EL (cell line): ENCODE results near the gene GLIS2.
"Not testable (repeated sequence)": the region's sequence is repeated elsewhere in the genome, so short reads cannot be mapped to it uniquely, and the experiment has no call there.

Experiments used
- DNase-seq: peaks from one replicate; pipeline ENCODE4 v3.0.0-alpha.2; 2016

The GLIS2 gene

GRCh38 chr16:4337540-4338088 is 21.7 kb downstream of the GLIS2 start:
- DNase-seq = no peak

DNA sequence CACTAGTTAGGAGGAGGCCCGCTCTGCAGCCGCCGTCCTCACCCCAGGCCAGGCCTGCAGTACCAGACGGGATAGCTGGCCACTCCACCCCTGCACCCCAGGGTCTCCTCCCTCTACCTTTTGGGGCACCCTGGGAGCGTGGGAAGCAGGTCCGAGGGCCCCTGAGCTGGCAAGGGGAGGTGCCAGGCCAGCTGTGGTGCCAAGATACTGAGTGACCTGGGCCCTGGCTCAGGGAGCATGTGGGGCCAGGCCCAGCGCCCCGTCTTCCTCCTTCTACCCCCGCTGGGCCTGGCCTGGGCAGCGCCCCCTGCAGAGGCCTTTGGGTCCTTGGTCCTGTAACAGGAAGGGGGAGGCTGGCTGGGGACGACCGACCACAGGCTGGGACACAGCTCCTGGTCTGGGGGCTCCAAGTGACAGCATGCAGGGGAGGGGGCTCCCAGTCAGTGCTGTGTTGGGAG is 22.3 kb downstream of the GLIS2 start:
- DNase-seq = no peak

DNA sequence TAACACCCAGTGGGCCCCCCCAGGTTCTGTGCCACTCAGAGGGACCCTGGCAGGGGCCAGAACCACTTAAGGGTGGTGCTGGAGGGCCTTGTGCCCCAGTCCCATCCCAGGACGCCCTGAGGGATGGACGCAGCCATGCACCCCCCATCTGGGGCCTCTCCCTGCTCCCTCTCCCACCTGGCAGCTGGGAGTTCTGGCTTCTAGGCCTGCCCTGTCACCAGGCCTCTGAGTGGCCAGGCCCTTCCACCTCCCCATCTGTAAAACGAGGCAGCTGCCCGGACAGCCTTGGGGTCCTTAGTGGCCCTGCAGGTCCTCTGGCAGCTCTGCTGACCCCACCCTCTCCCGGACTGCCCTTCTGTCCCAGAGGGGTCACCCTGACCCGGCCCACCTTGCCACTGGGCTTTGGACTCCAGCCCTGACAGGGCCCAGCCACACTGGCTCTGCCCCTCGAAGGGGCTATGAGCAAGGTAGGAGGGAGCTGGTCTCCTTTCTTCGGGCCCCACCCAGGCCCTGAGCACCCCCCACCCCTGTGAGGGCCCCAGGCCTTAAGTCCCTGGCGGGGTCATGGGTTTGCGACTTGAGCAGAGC is 22.9 kb downstream of the GLIS2 start:
- DNase-seq = no peak

- no peak for DNase-seq
These were observed 23.6 kb downstream of the GLIS2 start for GRCh38 chr16:4339455-4339854.

DNA sequence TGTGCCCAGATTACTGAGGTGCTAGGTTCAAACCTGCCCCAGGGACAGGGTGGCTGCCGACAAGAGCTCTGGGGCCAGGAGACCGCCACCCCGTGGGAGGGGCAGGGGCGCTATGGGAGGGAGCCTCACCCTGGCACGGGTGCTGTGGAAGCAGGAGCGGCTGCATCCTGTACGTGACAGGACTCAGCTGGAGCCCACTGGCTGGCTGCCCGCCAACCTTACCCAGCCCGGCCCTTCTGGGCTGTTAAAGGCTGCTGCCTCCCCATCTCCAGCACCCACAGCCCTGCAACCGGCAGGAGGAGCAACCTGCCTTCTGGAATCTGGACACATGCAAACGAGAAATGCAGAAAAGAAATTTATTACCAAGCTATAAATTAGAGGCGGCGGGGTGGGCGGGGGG is 24.0 kb downstream of the GLIS2 start:
- DNase-seq = no peak

GRCh38 chr16:4340443-4340842 is 24.6 kb downstream of the GLIS2 start:
- DNase-seq = no peak

- no peak for DNase-seq
These were observed 25.4 kb downstream of the GLIS2 start for GRCh38 chr16:4341250-4341649.

GRCh38 chr16:4342866-4343744 is 27.2 kb downstream of the GLIS2 start:
- no peak for DNase-seq

- DNase-seq = not testable (repeated sequence)
These were observed 28.6 kb downstream of the GLIS2 start for GRCh38 chr16:4344300-4344982.

DNA sequence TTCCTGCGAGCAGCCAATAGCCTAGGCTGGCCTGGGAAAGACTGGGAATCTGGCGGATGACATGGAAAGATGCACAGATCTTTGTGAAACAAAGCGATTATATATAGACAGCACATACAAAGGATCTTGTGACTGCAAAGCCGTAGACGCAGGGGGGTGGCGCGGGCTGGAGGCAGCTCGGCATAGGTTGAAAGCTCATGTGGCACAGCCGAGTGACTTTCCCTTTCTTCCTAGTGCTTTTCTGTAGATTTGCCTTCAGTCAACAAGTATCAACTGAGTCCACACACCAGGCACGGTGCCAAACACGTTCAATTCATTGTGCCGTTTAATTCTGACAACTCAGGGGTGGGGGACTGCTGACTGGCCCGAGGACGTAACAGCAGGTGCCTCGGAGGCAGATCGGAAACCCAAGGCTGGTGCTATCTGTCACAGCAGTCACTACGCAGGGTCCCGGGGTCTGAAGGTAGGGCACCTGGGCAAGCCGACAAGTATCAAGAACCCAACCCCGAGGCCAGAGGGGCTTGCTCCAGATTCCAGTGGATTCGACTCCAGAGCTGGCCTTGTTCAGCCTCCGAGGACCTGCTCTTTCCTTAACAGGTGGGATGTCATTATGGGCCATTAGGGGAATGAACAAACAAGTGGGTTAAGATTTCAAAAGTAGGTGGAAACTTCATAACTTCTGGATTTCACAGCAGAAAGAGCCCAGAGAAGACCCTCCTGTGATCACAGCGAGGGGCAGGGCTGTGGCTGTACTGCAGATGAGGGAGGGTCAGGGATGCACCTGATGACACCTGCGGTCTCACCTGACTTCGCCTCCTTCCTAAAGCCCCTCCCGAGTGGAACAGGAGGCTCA is 29.3 kb downstream of the GLIS2 start:
- DNase-seq = no peak

- DNase-seq = no peak
These were observed 30.2 kb downstream of the GLIS2 start for GRCh38 chr16:4345836-4346781.

DNA sequence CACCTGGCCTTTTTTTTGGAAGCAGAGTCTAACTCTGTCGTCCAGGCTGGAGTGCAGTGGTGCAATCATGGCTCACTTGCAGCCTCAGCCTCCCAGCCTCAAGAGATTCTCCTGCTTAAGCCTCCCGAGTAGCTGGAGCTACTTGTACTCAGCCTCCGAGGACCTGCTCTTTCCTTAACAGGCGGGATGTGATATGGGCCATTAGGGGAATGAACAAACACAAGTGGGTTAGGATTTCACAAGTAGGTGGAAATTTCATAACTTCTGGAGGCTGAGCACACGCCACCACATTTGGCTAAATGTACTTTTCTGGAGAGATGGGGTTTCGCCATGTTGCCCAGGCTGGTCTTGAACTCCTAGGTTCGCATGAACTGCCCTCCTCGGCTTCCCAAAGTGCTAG is 31.1 kb downstream of the GLIS2 start:
- DNase-seq = no peak

- no peak for DNase-seq
These were observed 32.1 kb downstream of the GLIS2 start for GRCh38 chr16:4347765-4348509.

DNA sequence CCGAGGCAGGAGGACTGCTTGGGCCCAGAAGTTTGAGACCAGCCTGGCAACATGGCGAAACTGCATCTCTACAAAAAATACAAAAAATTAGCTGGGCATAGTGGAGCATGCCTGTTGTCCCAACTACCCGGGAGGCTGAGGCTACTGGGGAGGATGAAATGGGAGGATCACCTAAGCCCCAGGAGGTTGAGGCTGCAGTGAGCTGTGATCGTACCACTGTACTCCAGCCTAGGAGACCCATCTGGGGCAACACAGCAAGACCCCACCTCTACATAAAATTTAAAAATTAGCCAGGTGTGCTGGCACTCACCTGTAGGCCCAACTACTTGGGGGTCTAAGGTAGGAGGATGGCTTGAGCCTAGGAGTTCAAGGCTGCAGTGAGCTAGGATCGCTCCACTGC is 33.5 kb downstream of the GLIS2 start:
- DNase-seq = no peak

GRCh38 chr16:4350365-4350786 is 34.5 kb downstream of the GLIS2 start:
- DNase-seq = no peak

DNA sequence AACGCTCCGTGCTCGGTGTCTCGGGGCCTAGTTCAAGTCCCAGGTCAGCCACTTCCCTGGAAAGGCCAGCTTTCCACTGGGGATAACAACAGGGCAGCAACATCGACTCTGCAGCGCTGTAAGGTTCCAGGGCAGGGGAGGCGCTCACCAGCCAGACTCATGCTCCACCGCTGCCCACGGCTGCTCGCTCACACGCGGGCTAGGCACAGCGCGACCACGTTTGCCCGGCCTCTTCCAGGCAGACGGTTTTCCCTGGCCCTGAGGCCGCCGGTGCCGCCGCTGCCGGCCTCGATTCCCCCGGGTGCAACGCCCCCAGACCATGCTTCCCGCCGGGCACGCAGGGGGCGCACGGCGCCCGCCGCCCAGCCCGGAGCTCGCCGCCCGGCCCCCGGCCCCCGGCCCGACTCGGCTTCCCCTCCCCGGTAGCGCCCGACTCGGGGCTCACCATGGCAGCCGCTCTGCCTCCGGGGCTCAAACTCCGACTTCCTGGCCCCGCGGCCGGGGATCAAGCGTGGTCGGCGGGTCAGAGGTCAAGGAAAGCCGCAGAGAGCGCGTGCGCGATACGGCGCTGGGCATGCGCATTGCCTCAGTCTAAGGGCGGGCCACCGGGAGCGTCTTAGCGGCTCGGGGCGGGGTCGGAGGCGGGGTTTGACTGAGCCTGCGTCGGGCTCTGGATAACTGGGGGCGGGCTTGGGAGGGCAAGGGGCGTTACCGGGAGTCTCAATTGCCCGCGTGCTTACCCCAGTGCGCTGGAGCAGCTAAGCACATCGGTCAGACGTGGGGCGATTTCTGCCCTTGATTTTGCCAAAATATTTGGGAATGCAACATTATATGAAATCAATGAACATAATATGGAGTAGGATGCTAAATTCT is 35.2 kb downstream of the GLIS2 start, which contains the start of gene PAM16:
TSS of gene PAM16 (minus strand) at position 535 of the 873 bp plus-strand sequence. CDS start at position 448, 87 bp downstream.
- peak; percentile 94 for DNase-seq

GRCh38 chr16:4351880-4352279 is 36.0 kb downstream of the GLIS2 start:
- peak; percentile 77 for DNase-seq

DNA sequence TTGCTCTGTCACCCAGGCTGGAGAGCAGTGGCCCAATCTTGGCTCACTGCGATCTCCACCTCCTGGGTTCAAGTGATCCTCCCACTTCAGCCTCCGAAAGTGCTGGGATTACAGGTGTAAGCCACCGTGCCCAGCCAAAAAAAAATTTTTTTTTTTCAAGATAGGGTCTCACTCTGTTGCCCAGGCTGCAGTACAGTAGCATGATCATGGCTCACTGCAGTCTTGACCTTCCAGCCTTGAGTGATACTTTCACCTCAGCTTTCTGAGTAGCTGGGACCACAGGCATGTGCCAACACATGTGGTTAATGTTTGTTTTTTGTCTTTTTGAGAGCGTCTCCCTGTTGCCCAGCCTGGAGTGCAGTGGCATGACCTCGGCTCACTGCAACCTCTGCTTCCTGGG is 37.0 kb downstream of the GLIS2 start:
- no peak for DNase-seq

- no peak for DNase-seq
These were observed 37.8 kb downstream of the GLIS2 start for GRCh38 chr16:4353675-4354074.
